Liver (tissue), 3 donors: ENCODE data around the gene DKKL1.

Source experiments
- JUND ChIP-seq, 2 donors: IDR thresholded peaks; 2 replicates each; pipeline ENCODE4 v1.6.1; 2016; ENCODE audit warnings: antibody characterized with exemption in 2 of 2
- RAD21 ChIP-seq, 2 donors: IDR thresholded peaks; 2 replicates each; pipeline ENCODE4 v1.6.1; 2016; ENCODE audit warnings: antibody characterized with exemption in 2 of 2, mild to moderate bottlenecking in 2 of 2
- REST ChIP-seq: IDR thresholded peaks from 2 replicates; pipeline ENCODE4 v1.6.1; 2016; ENCODE audit warnings: antibody characterized with exemption, mild to moderate bottlenecking
- SP1 ChIP-seq: IDR thresholded peaks from 2 replicates; pipeline ENCODE4 v1.6.1; 2018; ENCODE audit warnings: antibody characterized with exemption, mild to moderate bottlenecking
- YY1 ChIP-seq: IDR thresholded peaks from 2 replicates; pipeline ENCODE4 v1.6.1; 2016; ENCODE audit warnings: antibody characterized with exemption, mild to moderate bottlenecking
- TF ChIP-seq, protein P1 (sequence below): fragments of 150-350 bp; IDR thresholded peaks from 2 replicates; pipeline ENCODE4 v1.5.1; 2017; ENCODE audit warnings: improper control_type of control experiment, low read depth, low read length; ENCODE audit not compliant: missing input control
- TF ChIP-seq, protein P2 (sequence below): IDR thresholded peaks from 2 replicates; pipeline ENCODE4 v1.6.1; 2016; ENCODE audit warnings: antibody characterized with exemption
- donor health status: healthy.
- donor health status: healthy.

- TF ChIP-seq, protein P1, sequence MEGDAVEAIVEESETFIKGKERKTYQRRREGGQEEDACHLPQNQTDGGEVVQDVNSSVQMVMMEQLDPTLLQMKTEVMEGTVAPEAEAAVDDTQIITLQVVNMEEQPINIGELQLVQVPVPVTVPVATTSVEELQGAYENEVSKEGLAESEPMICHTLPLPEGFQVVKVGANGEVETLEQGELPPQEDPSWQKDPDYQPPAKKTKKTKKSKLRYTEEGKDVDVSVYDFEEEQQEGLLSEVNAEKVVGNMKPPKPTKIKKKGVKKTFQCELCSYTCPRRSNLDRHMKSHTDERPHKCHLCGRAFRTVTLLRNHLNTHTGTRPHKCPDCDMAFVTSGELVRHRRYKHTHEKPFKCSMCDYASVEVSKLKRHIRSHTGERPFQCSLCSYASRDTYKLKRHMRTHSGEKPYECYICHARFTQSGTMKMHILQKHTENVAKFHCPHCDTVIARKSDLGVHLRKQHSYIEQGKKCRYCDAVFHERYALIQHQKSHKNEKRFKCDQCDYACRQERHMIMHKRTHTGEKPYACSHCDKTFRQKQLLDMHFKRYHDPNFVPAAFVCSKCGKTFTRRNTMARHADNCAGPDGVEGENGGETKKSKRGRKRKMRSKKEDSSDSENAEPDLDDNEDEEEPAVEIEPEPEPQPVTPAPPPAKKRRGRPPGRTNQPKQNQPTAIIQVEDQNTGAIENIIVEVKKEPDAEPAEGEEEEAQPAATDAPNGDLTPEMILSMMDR = no peak
- TF ChIP-seq REST (no peak), JUND (IDR thresholded peaks at IDR 0.05) (no peak), YY1 (no peak), SP1 (no peak), RAD21 (IDR thresholded peaks at IDR 0.05) (no peak)
- TF ChIP-seq, protein P2, sequence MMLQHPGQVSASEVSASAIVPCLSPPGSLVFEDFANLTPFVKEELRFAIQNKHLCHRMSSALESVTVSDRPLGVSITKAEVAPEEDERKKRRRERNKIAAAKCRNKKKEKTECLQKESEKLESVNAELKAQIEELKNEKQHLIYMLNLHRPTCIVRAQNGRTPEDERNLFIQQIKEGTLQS = no peak
Observed at GRCh38 chr19:49420227-49420626, 56.5 kb downstream of the DKKL1 start.
